NCI-H446 treated with DMSO at 0.1 percent for 48 hours (cell line): ENCODE results near the gene XKR8.
A peak's percentile ranks its signal among the peaks of the same experiment; 100 is the strongest.

Experiments
- DNase-seq: peaks from one replicate; lab custom pipeline; 2025; lab: John Stamatoyannopoulos, UW

Gene XKR8

GRCh38 chr1:27955076-27955475 is 4.7 kb upstream of the XKR8 start:
- no peak for DNase-seq

- no peak for DNase-seq
Measured at GRCh38 chr1:27956761-27957160, 3.0 kb upstream of the XKR8 start.

- no peak for DNase-seq
Measured at GRCh38 chr1:27957655-27958054, 2.1 kb upstream of the XKR8 start.

DNA sequence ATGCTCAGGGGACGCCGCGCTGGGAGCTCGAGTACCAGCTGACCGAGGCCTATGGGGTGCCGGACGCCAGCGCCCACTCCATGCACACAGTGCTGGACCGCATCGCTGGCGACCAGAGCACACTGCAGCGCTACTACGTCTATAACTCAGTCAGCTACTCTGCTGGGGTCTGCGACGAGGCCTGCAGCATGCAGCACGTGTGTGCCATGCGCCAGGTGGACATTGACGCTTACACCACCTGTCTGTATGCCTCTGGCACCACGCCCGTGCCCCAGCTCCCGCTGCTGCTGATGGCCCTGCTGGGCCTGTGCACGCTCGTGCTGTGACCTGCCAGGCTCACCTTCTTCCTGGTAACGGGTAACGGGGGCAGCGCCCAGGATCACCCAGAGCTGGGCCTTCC is 1.3 kb upstream of the XKR8 start:
- no peak for DNase-seq

DNA sequence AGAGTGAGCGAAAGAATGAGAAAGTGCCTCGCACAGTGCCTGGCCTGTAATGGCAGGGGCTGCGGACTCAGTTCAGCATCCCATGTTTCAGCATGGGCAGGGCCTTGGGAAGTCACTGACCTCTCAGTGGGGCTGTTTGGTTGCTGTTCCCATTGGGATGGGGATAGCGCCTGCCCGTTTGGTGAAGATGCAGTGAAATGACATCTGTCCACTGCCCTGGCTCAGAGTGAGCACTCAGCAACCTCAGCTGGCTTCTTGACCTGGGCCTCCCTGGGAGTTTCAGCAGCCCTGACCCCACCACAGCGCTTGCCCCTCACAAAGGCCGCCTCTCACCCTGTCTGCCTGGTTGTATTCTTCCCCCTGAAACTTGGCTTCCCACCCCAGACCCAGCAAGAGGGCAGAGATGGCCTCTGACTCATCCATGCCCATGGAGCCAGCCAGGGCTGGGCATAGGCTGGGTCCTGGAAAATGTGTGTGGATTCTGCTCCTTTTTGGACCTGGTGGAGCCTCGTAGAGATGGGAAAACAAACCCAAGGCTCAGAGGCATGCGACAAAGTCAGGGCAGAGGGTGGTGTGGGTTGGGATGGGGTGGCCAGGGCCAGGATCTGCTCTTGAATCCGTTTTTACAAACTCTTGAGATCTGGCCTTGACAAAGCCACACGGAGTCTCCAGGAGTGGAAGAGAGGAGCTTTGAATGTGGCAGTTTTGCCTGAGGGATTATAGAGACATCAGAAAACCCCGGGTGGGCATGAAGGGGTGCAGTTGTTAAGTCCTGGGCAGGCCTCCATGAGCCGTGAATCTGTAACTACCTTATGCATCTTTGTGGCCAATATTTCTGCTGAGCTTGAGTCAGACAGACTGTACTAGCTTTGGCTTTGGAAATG is 1.2 kb downstream of the XKR8 start:
- DNase-seq, result no peak

GRCh38 chr1:27961646-27962221 is 2.0 kb downstream of the XKR8 start:
- no peak for DNase-seq

DNA sequence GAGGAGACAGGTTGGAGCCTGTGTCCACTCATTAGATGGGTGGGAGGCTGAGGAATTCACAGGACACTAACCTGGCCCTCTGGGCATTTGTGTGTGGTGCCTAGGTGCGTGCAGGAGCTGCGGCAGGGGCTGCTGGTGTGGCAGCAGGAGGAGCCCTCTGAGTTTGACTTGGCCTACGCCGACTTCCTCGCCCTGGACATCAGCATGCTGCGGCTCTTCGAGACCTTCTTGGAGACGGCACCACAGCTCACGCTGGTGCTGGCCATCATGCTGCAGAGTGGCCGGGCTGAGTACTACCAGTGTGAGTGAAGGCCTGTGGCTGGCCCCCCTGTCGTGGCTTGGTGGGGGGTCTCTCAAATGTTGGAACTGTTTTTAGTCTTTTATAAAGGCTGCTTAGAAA is 3.6 kb downstream of the XKR8 start:
- DNase-seq, result no peak

- no peak for DNase-seq
Measured at GRCh38 chr1:27966402-27967105, 6.8 kb downstream of the XKR8 start.

DNA sequence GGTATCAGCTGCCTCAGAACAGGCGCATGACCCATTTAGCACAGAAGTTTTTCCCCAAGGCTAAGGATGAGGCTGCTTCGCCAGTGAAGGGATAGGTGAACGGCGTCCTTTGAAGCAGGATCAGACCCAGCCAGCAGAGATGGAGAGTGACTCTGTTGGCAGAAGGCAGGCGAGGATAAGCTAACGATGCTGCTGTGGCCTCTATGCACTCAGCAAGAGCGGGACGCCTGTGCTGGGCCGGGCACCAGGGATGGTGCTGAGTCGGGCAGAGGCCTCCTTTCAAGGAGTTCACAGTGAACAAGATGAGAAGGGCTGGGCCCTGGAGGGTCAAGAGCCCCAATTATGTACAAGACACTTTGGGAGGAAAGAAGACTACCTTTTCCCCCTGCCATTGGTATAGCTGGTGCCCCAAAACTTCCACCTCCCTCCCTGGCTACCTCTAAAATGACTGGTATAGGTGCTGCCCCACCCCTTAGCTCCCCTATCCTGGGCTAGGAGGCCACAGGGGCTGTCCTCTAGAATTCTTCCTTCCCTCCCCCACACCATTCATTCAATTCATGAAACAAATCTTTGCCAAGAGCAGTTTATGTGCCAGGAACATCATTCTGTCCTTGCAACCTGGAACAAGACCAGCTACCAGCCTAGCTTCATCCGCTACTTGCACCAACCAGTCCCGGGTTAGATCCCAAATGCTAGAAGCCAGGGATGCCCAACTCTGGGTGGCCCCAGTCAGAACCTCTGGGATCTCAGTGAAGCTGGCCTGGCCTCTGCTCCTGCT is 7.5 kb downstream of the XKR8 start:
- peak; percentile 55 for DNase-seq

- no peak for DNase-seq
Measured at GRCh38 chr1:27967884-27968466, 8.2 kb downstream of the XKR8 start.

DNA sequence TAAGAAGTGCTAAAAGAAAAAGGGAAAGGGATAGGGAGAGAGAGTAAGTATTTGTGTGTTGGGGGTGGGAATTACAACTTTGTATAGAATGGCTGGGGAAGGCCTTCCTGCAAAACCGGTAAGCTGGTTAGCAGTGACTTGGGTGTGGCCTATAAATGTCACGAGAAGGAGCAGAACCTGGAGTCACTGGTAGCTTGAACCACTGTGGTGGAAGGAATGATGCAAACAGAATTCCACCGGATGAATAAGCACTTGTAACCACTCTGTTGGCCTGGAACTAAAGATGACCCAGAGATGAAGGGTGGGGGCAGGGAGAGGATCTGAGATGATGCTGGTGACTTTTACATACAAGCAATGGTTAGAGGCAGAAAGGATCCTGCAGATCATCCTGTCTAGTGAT is 8.9 kb downstream of the XKR8 start:
- no peak for DNase-seq

DNA sequence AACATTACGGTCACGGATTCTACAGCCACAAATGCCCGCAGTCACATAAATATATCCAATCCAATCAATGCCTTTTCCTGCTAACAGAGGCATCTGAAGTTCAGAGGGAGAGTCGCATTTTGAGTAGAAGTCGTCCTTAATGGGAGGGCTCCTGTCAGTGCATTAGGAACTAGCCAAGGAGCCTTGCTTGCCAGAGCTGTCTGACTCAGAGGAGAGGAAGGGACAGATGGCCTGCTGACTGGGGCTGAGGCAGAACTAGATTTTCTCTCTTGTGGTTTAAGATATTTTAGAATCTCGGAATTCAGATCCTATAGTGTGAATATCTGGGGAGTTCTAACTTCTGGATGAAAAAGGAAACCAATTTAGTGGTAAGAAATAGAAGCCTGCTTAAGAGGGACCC is 10.6 kb downstream of the XKR8 start:
- peak; percentile 78 for DNase-seq

- DNase-seq, result peak; percentile 62
Measured at GRCh38 chr1:27971674-27972073, 11.9 kb downstream of the XKR8 start.

DNA sequence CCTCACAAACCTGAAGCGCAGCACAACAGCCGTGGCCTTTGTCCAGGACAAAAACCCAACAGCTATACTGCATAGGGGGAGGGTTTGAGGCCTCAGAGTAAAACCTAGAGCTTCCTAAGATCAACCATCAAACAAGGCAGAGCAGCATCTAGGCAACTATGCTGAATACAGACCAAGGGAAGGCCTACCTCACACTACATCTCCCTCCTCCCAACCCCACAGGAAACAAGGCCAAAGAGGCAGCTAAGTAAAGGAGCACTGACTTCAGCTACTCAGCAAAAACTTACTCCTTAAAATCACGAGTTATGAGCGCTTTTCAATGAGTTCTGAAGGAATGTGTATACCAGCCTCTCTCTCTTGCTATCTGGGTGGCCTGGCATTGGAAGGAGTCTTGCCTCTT is 12.4 kb downstream of the XKR8 start:
- DNase-seq, result no peak

DNA sequence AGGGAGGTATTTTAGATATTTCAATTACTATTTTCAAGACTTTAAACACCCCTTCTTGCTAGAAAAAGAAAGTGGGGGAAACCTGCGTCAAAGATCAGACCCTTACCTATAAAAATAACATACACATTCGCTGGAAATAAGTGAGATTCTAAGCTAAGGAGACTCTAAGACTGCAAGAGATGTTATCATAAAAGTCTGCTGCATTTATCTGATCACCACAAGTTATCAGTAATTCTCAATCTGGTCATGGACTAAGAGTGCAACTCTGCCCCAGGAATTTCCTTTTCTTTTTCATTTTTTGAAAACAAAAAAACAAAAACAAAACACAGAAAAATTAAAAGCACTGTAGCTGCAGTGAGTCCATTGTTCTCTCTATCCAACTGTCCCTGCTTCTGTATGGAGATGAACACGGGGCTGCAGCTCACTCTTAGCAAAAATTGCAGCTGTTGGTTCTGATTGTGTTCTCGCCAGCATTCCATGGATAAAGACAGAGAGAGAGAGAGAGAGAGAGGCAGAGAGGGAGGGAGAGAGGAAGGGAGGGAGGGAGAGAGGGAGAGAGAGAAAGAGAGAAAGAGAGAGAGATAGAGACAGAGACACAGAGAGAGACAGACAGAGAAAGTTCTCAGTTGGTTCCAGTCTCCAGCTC is 14.1 kb downstream of the XKR8 start:
- no peak for DNase-seq

DNA sequence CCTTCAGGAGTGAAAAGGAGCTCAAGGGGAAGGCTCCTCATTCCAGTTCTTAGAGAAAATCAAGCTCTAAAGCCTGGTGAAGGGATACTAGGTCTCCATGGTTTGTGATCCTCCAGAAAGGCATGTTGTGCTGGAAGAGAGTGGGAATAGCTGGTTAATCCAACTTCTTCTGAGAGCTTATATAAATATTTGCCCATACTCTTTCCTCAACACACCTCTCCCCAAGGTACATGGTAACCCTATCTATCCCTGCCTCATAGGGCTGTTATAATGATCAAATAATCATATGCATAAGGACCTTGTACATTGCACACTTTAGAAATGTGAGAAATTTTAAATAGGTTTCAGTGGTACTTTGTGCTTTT is 14.6 kb downstream of the XKR8 start:
- DNase-seq, result no peak

DNA sequence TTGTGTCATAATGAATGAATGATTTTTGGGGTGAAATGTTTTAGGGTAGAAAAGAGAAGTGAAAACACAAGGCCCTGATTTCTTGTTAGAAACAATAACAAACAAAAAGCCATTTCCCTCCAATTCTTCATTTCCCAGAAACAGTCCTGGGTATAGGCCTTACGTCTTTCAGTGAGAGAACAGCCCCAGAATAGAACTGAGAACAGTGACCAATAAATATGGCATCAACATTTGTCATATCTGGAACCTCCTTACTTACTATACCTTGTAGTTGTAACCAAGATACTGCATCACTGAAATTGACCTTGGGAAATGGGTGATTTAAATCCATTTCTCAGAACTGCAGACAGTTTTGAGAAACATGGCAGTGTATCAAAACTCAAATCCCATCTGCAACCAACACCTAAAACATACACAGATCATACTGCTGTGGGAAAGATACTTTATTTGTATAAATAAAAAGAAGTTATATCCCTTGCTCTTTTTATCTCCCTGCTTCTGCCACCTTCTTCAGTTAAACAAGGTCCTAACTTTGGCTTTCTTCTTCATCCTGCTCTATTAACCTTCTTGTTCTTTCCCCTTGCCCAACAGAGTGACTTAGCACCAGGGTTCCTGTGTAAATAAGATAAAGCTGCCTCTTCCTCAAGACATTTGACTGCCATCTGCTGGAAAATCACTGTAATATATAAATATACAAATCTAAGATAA is 19.5 kb downstream of the XKR8 start:
- peak; percentile 75 for DNase-seq

DNA sequence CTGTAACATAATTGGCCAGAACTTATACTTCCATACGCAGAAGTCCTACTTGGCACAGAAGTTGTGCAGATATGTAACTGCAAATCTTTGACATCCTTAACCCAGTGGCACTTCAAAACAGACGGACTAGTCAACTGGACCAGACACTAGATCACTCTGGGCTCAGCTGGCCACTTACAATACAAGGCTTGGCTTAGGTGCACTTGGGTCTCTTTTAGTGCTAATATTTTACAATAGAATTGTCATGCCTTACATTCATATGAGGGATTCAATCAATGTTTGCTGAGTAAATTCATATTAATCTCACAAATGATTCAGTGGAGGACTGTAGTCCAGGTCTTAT is 20.1 kb downstream of the XKR8 start:
- no peak for DNase-seq

- DNase-seq, result peak; percentile 44
Measured at GRCh38 chr1:27980216-27980845, 20.6 kb downstream of the XKR8 start.

GRCh38 chr1:27981145-27981544 is 21.4 kb downstream of the XKR8 start:
- DNase-seq, result peak; percentile 87
